Ascending aorta (tissue), 2 donors: ENCODE measurements around the gene ADAMTS10. TPM values are rescaled to one million over a fixed set of nuclear protein-coding genes. Genes with fewer than 3 reads are reported as not detected.

ENCODE experiments used
- DNase-seq, 2 donors: peaks; one replicate each; pipeline ENCODE4 v3.0.0-alpha.2; 2019; ENCODE audit warnings: low spot score in 2 of 2
- H3K27ac ChIP-seq, 2 donors: fragments of 200-600 bp; sonication (generic); one replicate each; pipeline ENCODE4 v1.5.1; 2016 to 2017; ENCODE audit warnings: mild to moderate bottlenecking in 1 of 2
- H3K27me3 ChIP-seq: fragments of 200-600 bp; sonication (generic); one replicate; pipeline ENCODE4 v1.5.1; 2017
- H3K36me3 ChIP-seq, 2 donors: fragments of 200-600 bp; sonication (generic); one replicate each; pipeline ENCODE4 v1.5.1; 2016
- H3K4me1 ChIP-seq, 2 donors: fragments of 200-600 bp; sonication (generic); one replicate each; pipeline ENCODE4 v1.5.1; 2016 to 2017; ENCODE audit warnings: mild to moderate bottlenecking in 1 of 2
- H3K4me3 ChIP-seq, 2 donors: fragments of 200-600 bp; sonication (generic); one replicate each; pipeline ENCODE4 v1.5.1; 2016 to 2017; ENCODE audit warnings: mild to moderate bottlenecking in 1 of 2
- H3K9me3 ChIP-seq, 2 donors: fragments of 200-600 bp; sonication (generic); one replicate each; pipeline ENCODE4 v1.5.1; 2016
- CTCF ChIP-seq, 3 experiments: fragments of 200-600 bp in 2 of 3; fragments of 450-650 bp in 1 of 3; sonication (generic) in 2 of 3; IDR thresholded peaks; one replicate each; pipeline ENCODE4 v1.5.1; 2016 to 2019; ENCODE audit warnings: antibody characterized with exemption in 3 of 3, mild to moderate bottlenecking in 1 of 3, moderate library complexity in 1 of 3
- intact Hi-C: fragments of 100-400 bp; cut with DNase I; formaldehyde crosslinking; loops from one replicate; pipeline ENCODE4 v1.15.1; 2023
- total RNA-seq: library from RNA; depleted of rRNA; stranded (reverse); fragments of >200 nt; gene quantifications from one replicate; pipeline ENCODE4 v1.1.0, GENCODE V29; 2016

ADAMTS10 gene
- total RNA-seq, 1 donor from 2014 or later: 184 TPM

- Histone ChIP-seq H3K4me1 (peaks cover 11 to 30% of the 10 kb centered on the region in 2 donors), H3K4me3 (peak overlapping the region; percentile 61 to 80), H3K9me3 (no peaks in the 10 kb centered on the region), H3K27me3 (no peaks in the 10 kb centered on the region), H3K27ac (peak overlapping the region; percentile 90 to 94), H3K36me3 (peaks cover 12 to 15% of the 10 kb centered on the region in 2 donors)
- intact Hi-C loops: loop anchor here (1.0 kb wide), 1 partner anchor 17 kb away; no protein-coding TSS in a partner anchor
- peak; percentile 34 to 87 for DNase-seq
- peak; percentile 2 to 35 (median 24) for TF ChIP-seq CTCF (IDR thresholded peaks at IDR 0.05)
Observed at GRCh38 chr19:8609279-8610040, 1.1 kb downstream of the ADAMTS10 start.

- DNase-seq: no peak
- Histone ChIP-seq H3K4me3 (peak overlapping the region; percentile 61 to 80), H3K27me3 (no peaks in the 10 kb centered on the region), H3K36me3 (peaks cover 17 to 20% of the 10 kb centered on the region in 2 donors), H3K27ac (peak overlapping the region; percentile 90 to 94), H3K4me1 (peaks cover 11 to 30% of the 10 kb centered on the region in 2 donors), H3K9me3 (no peaks in the 10 kb centered on the region)
- intact Hi-C loops: no loop called here
- TF ChIP-seq CTCF (IDR thresholded peaks at IDR 0.05): no peak
Observed at GRCh38 chr19:8608941-8609278, 1.6 kb downstream of the ADAMTS10 start.

GRCh38 chr19:8607386-8607785 lies 3.1 kb downstream of the ADAMTS10 start:
- Histone ChIP-seq H3K27ac (peak overlapping the region; percentile 90 to 94), H3K36me3 (peaks cover 31 to 35% of the 10 kb centered on the region in 2 donors), H3K27me3 (no peaks in the 10 kb centered on the region), H3K9me3 (no peaks in the 10 kb centered on the region), H3K4me3 (peak overlapping the region in 1 of 2 donors; percentile 30), H3K4me1 (peaks cover 11 to 30% of the 10 kb centered on the region in 2 donors)
- TF ChIP-seq CTCF (IDR thresholded peaks at IDR 0.05): no peak
- peak in 1 of 2 donors; percentile 92 for DNase-seq
- intact Hi-C loops: no loop called here

- Histone ChIP-seq H3K36me3 (peaks cover 49 to 54% of the 10 kb centered on the region in 2 donors), H3K27me3 (no peaks in the 10 kb centered on the region), H3K27ac (peak overlapping the region in 1 of 2 donors; percentile 14), H3K4me1 (peaks cover 7 to 24% of the 10 kb centered on the region in 2 donors), H3K9me3 (no peaks in the 10 kb centered on the region), H3K4me3 (no peak overlapping the region)
- intact Hi-C loops: no loop called here
- no peak for TF ChIP-seq CTCF (IDR thresholded peaks at IDR 0.05)
- no peak for DNase-seq
Observed at GRCh38 chr19:8605514-8605913, 5.0 kb downstream of the ADAMTS10 start.

GRCh38 chr19:8601796-8602195 lies 8.7 kb downstream of the ADAMTS10 start:
- peaks cover 77 to 84% of the 10 kb centered on the region in 2 donors for H3K36me3 ChIP-seq
- H3K4me1 ChIP-seq: peaks cover 0 to 3% of the 10 kb centered on the region in 2 donors
- intact Hi-C loops: no loop called here
- DNase-seq: no peak
- no peak overlapping the region for H3K27ac ChIP-seq
- no peaks in the 10 kb centered on the region for H3K27me3 ChIP-seq
- H3K9me3 ChIP-seq: no peaks in the 10 kb centered on the region
- no peak overlapping the region for H3K4me3 ChIP-seq
- TF ChIP-seq CTCF (IDR thresholded peaks at IDR 0.05): no peak
